ENCODE measurements around the gene PBX1. TPM values are rescaled to one million over a fixed set of nuclear protein-coding genes. Genes with fewer than 3 reads are reported as not detected.

PBX1 gene
- polyA plus RNA-seq, 1 donor (not counting 4 experiments of a cell fraction or from before 2014, with no cell fraction given): 2.2 TPM

GRCh38 chr1:164880644-164881043 lies 321.7 kb downstream of the PBX1 start:
- no peak overlapping the region for H3K9ac ChIP-seq (ENCODE audit: control insufficient read depth, extremely low read depth, insufficient read depth, low read length)
- TF ChIP-seq EZH2 (IDR thresholded peaks at IDR 0.05; ENCODE audit: low read length): no peak
- TF ChIP-seq, protein P1, sequence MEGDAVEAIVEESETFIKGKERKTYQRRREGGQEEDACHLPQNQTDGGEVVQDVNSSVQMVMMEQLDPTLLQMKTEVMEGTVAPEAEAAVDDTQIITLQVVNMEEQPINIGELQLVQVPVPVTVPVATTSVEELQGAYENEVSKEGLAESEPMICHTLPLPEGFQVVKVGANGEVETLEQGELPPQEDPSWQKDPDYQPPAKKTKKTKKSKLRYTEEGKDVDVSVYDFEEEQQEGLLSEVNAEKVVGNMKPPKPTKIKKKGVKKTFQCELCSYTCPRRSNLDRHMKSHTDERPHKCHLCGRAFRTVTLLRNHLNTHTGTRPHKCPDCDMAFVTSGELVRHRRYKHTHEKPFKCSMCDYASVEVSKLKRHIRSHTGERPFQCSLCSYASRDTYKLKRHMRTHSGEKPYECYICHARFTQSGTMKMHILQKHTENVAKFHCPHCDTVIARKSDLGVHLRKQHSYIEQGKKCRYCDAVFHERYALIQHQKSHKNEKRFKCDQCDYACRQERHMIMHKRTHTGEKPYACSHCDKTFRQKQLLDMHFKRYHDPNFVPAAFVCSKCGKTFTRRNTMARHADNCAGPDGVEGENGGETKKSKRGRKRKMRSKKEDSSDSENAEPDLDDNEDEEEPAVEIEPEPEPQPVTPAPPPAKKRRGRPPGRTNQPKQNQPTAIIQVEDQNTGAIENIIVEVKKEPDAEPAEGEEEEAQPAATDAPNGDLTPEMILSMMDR (optimal IDR thresholded peaks at IDR 0.05 in 1 of 3, IDR thresholded peaks at IDR 0.05 in 1 of 3, conservative IDR thresholded peaks at IDR 0.05 in 1 of 3; ENCODE audit: extremely low read depth in 1 of 3, insufficient read depth in 2 of 3, low read length in 3 of 3): no peak
- no peaks in the 10 kb centered on the region for H3K36me3 ChIP-seq (ENCODE audit: control insufficient read depth in 2 of 2, extremely low read depth in 1 of 2, insufficient read depth in 2 of 2, low read length in 2 of 2)
- H3K4me2 ChIP-seq (ENCODE audit: control insufficient read depth, extremely low read depth, insufficient read depth, low read depth, low read length): no peak overlapping the region
- no peaks in the 10 kb centered on the region for H3K79me2 ChIP-seq (ENCODE audit: control insufficient read depth, insufficient read depth, low read length)
- H3K27me3 ChIP-seq (ENCODE audit: control insufficient read depth, extremely low read depth, insufficient read depth, low read length): no peaks in the 10 kb centered on the region
- H2AFZ ChIP-seq (ENCODE audit: control insufficient read depth, low read length): no peak overlapping the region
- H3K27ac ChIP-seq (ENCODE audit: control insufficient read depth, insufficient read depth, low read length): no peak overlapping the region
- no peaks in the 10 kb centered on the region for H3K9me3 ChIP-seq (ENCODE audit: control insufficient read depth, low read depth, low read length)
- dilution Hi-C loops (cut with MboI; ENCODE audit: extremely low pct_ligation_motif_present, low sequenced_read_pairs): no loop called here
- no peaks in the 10 kb centered on the region for H3K4me1 ChIP-seq (ENCODE audit: control insufficient read depth, extremely low read depth, insufficient read depth, low read length)
- FAIRE-seq: no peak
- no peak overlapping the region for H3K4me3 ChIP-seq (ENCODE audit: control insufficient read depth in 2 of 3, extremely low read depth in 1 of 3, insufficient read depth in 2 of 3, low read depth in 1 of 3, low read length in 3 of 3)
- DNase-seq (ENCODE audit: low read depth, low spot score): no peak
- H4K20me1 ChIP-seq (ENCODE audit: control insufficient read depth, extremely low read depth, insufficient read depth, low read length): no peaks in the 10 kb centered on the region
- no peaks in the 10 kb centered on the region for H3K9me1 ChIP-seq (ENCODE audit: control insufficient read depth, extremely low read depth, insufficient read depth, low read length)

GRCh38 chr1:164885311-164885710 lies 326.3 kb downstream of the PBX1 start:
- no peak for DNase-seq (ENCODE audit: low read depth, low spot score)
- Histone ChIP-seq H2AFZ (ENCODE audit: control insufficient read depth, low read length) (no peak overlapping the region), H3K4me3 (ENCODE audit: control insufficient read depth in 2 of 3, extremely low read depth in 1 of 3, insufficient read depth in 2 of 3, low read depth in 1 of 3, low read length in 3 of 3) (no peak overlapping the region), H3K4me2 (ENCODE audit: control insufficient read depth, extremely low read depth, insufficient read depth, low read depth, low read length) (no peak overlapping the region), H3K27me3 (ENCODE audit: control insufficient read depth, extremely low read depth, insufficient read depth, low read length) (no peaks in the 10 kb centered on the region), H3K9me3 (ENCODE audit: control insufficient read depth, low read depth, low read length) (no peaks in the 10 kb centered on the region), H3K9me1 (ENCODE audit: control insufficient read depth, extremely low read depth, insufficient read depth, low read length) (no peaks in the 10 kb centered on the region), H3K4me1 (ENCODE audit: control insufficient read depth, extremely low read depth, insufficient read depth, low read length) (no peaks in the 10 kb centered on the region), H3K9ac (ENCODE audit: control insufficient read depth, extremely low read depth, insufficient read depth, low read length) (no peak overlapping the region), H3K27ac (ENCODE audit: control insufficient read depth, insufficient read depth, low read length) (no peak overlapping the region), H4K20me1 (ENCODE audit: control insufficient read depth, extremely low read depth, insufficient read depth, low read length) (no peaks in the 10 kb centered on the region), H3K79me2 (ENCODE audit: control insufficient read depth, insufficient read depth, low read length) (no peaks in the 10 kb centered on the region), H3K36me3 (ENCODE audit: control insufficient read depth in 2 of 2, extremely low read depth in 1 of 2, insufficient read depth in 2 of 2, low read length in 2 of 2) (no peaks in the 10 kb centered on the region)
- TF ChIP-seq, protein P1 (optimal IDR thresholded peaks at IDR 0.05 in 1 of 3, IDR thresholded peaks at IDR 0.05 in 1 of 3, conservative IDR thresholded peaks at IDR 0.05 in 1 of 3; ENCODE audit: extremely low read depth in 1 of 3, insufficient read depth in 2 of 3, low read length in 3 of 3): no peak
- TF ChIP-seq EZH2 (IDR thresholded peaks at IDR 0.05; ENCODE audit: low read length): no peak
- no peak for FAIRE-seq
- dilution Hi-C loops (cut with MboI; ENCODE audit: extremely low pct_ligation_motif_present, low sequenced_read_pairs): no loop called here
